ENCODE results near the gene SPSB4. TPM values are rescaled to one million over a fixed set of nuclear protein-coding genes. Genes with fewer than 3 reads are reported as not detected.

SPSB4 gene
- total and polyA plus RNA-seq, 2 of the 8 experiments (the other 6 are each of a cell fraction or from before 2014, with no cell fraction given), result 15.1 to 17.2 TPM

GRCh38 chr3:141153679-141153966 lies 102.5 kb downstream of the SPSB4 start:
- Histone ChIP-seq H4K8ac (ENCODE audit: extremely low read depth, insufficient read depth, low read length) (no peak overlapping the region), H2AFZ (ENCODE audit: low read length) (no peak overlapping the region), H3K23me2 (ENCODE audit: low read depth, low read length) (no peaks in the 10 kb centered on the region), H3K9ac (replicated peaks in 1 of 4; ENCODE audit: extremely low read depth in 1 of 4, low read depth in 3 of 4, low read length in 3 of 4) (no peak overlapping the region), H4K20me1 (replicated peaks in 1 of 2; ENCODE audit: control insufficient read depth in 1 of 2, insufficient read depth in 2 of 2, low read length in 2 of 2) (no peaks in the 10 kb centered on the region), H2BK12ac (ENCODE audit: low read depth, low read length) (no peak overlapping the region), H3K23ac (ENCODE audit: insufficient read length) (no peak overlapping the region), H2AK5ac (ENCODE audit: low read depth, low read length) (no peak overlapping the region), H3K4me2 (ENCODE audit: insufficient read depth in 1 of 2, low read depth in 2 of 2, low read length in 2 of 2) (no peak overlapping the region), H4K91ac (replicated peaks; ENCODE audit: insufficient read length, low read length) (no peak overlapping the region), H3K18ac (ENCODE audit: extremely low read depth, low read length) (no peak overlapping the region), H3K27me3 (replicated peaks in 1 of 4; ENCODE audit: control insufficient read depth in 3 of 4, extremely low read depth in 1 of 4, insufficient read depth in 3 of 4, low read length in 3 of 4) (no peaks in the 10 kb centered on the region), H4K5ac (ENCODE audit: insufficient read length, low read depth, low read length) (no peak overlapping the region), H2BK120ac (replicated peaks; ENCODE audit: low read depth, low read length) (no peak overlapping the region), H3K4me1 (replicated peaks in 1 of 4; ENCODE audit: control insufficient read depth in 3 of 4, insufficient read depth in 4 of 4, low read length in 3 of 4) (peaks cover 0 to 2% (median 0%) of the 10 kb centered on the region in 4 experiments; a peak in 2 of 7 replicates), H3K4ac (replicated peaks; ENCODE audit: insufficient read length, low read depth, low read length) (no peak overlapping the region), H3K9me3 (ENCODE audit: insufficient read depth in 2 of 2, low read depth in 1 of 2, low read length in 1 of 2) (no peaks in the 10 kb centered on the region), H3K79me2 (ENCODE audit: control insufficient read depth in 1 of 2, insufficient read depth in 2 of 2, low read length in 2 of 2) (no peaks in the 10 kb centered on the region), H2BK15ac (ENCODE audit: low read length) (no peak overlapping the region), H3K56ac (replicated peaks; ENCODE audit: insufficient read length, low read depth, low read length) (no peak overlapping the region), H3K27ac (ENCODE audit: low read depth, low read length) (no peak overlapping the region), H3K36me3 (ENCODE audit: control insufficient read depth in 2 of 4, insufficient read depth in 4 of 4, low read length in 3 of 4) (no peaks in the 10 kb centered on the region), H3K79me1 (ENCODE audit: low read depth, low read length) (no peaks in the 10 kb centered on the region), H3K4me3 (ENCODE audit: extremely low read depth in 1 of 4, insufficient read depth in 2 of 4, low read depth in 3 of 4, low read length in 4 of 4) (no peak overlapping the region), H2BK5ac (ENCODE audit: low read depth, low read length) (no peak overlapping the region), H2BK20ac (ENCODE audit: low read length) (no peak overlapping the region), H3K14ac (ENCODE audit: insufficient read length) (no peak overlapping the region)
- WGBS, 2 experiments (ENCODE audit: extremely low coverage in 1 of 2, insufficient coverage in 1 of 2, insufficient read length in 1 of 2, insufficient replicate concordance in 2 of 2, low coverage in 1 of 2, low lambda C conversion rate in 2 of 2, missing lambda C conversion rate in 1 of 2), result 83% methylated on average over 1 of the region's 1 CpG; no CpG with 5 or more reads in 1 of the 2 experiments
- POLR2A ChIA-PET (ENCODE audit: partially characterized antibody), result no interaction called here
- no peak for DNase-seq (ENCODE audit: low read depth in 1 of 2, low spot score in 2 of 2)
- CTCF ChIA-PET (ENCODE audit: partially characterized antibody), result interaction anchor here (0.7 to 2.5 kb wide), 11 partner anchors 9 to 153 kb away, joined by 3 to 21 read pairs (median 3); partner anchors contain the start of genes PXYLP1 and SPSB4
- TF ChIP-seq TAF1 (IDR thresholded peaks at IDR 0.05; ENCODE audit: low read depth, low read length), result no peak
- TF ChIP-seq CTBP2 (IDR thresholded peaks at IDR 0.05; ENCODE audit: borderline replicate concordance, insufficient read depth, insufficient read length, low read length), result no peak
- no peak for TF ChIP-seq SRF (IDR thresholded peaks at IDR 0.05; ENCODE audit: low read depth, low read length)
- TF ChIP-seq TEAD4 (IDR thresholded peaks at IDR 0.05; ENCODE audit: low read depth, low read length), result no peak
- no peak for TF ChIP-seq SP2 (IDR thresholded peaks at IDR 0.05; ENCODE audit: low read length)
- TF ChIP-seq YY1 (IDR thresholded peaks at IDR 0.05; ENCODE audit: low read depth, low read length), result no peak
- TF ChIP-seq RFX5 (IDR thresholded peaks at IDR 0.05; ENCODE audit: borderline replicate concordance, low read depth, low read length), result no peak
- no peak for TF ChIP-seq RXRA (IDR thresholded peaks at IDR 0.05; ENCODE audit: insufficient read depth, low read depth, low read length)
- no peak for TF ChIP-seq EZH2 (IDR thresholded peaks at IDR 0.05; ENCODE audit: low read depth, low read length, severe bottlenecking)
- TF ChIP-seq SIRT6 (IDR thresholded peaks at IDR 0.05; ENCODE audit: low read length), result no peak
- TF ChIP-seq SP4 (IDR thresholded peaks at IDR 0.05; ENCODE audit: low read length), result no peak
- no peak for TF ChIP-seq HDAC2 (IDR thresholded peaks at IDR 0.05; ENCODE audit: borderline replicate concordance in 1 of 2, low read depth in 2 of 2, low read length in 2 of 2)
- no peak for TF ChIP-seq GTF2F1 (IDR thresholded peaks at IDR 0.05; ENCODE audit: borderline replicate concordance, low read depth, low read length)
- no peak for TF ChIP-seq GABPA (IDR thresholded peaks at IDR 0.05; ENCODE audit: borderline replicate concordance, insufficient read depth, low read length)
- no peak for TF ChIP-seq SAP30 (IDR thresholded peaks at IDR 0.05; ENCODE audit: insufficient read depth, insufficient replicate concordance, low read length)
- TF ChIP-seq JUN (IDR thresholded peaks at IDR 0.05; ENCODE audit: low read depth, low read length), result no peak
- FAIRE-seq, result no peak

All from H1 (cell line).